ENCODE measurements around the gene SNX22. TPM values are rescaled to one million over a fixed set of nuclear protein-coding genes. Genes with fewer than 3 reads are reported as not detected.

The SNX22 gene
- total RNA-seq, 6 donors from 2014 or later, result 9.6 to 44.0 (median 24.8) TPM

DNA sequence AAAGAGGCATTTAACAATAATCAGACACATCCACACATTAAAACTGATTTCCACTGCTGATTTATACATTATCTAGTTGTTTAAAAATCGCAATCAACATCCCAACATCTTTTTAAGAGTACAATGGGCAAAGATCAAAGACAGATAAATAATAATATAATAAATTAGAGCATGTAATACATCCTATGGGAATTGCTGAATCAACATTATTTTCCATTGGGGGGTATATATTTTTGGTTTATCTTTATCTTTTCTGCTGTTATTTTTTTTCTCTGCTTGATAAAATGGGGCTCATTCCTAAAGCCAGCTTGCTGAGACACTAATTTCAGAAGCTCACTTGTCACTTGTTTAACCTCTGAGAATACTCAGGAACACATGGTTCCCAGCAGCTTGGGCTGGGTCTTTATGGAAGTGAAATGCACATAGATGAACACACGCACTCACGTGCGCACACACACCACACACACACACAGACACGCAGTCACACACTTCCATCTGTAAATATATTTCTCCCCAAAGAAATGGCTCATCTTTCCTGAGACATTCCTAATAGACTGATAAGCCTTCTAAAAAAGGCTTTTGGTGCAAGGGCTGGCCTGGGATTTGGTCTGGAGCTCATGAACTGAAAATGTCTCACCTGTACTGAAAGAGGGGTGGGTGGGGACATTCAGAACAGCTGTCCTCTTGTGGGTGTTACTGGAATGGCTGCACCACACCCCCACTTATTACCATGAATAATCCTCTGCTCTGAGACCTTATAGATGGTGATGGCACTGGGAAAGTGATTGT is 14.8 kb downstream of the SNX22 start:
- Histone ChIP-seq H3K4me3 (no peak overlapping the region), H3K36me3 (peaks cover 0 to 16% (median 6%) of the 10 kb centered on the region in 4 donors), H3K9me3 (no peaks in the 10 kb centered on the region), H3K27me3 (no peaks in the 10 kb centered on the region), H3K27ac (no peak overlapping the region), H3K4me1 (peaks cover 16 to 25% (median 23%) of the 10 kb centered on the region in 4 donors)
- DNase-seq (no peak), ATAC-seq (ENCODE audit: low FRiP score in 2 of 2) (no peak)
- TF ChIP-seq, protein P1, sequence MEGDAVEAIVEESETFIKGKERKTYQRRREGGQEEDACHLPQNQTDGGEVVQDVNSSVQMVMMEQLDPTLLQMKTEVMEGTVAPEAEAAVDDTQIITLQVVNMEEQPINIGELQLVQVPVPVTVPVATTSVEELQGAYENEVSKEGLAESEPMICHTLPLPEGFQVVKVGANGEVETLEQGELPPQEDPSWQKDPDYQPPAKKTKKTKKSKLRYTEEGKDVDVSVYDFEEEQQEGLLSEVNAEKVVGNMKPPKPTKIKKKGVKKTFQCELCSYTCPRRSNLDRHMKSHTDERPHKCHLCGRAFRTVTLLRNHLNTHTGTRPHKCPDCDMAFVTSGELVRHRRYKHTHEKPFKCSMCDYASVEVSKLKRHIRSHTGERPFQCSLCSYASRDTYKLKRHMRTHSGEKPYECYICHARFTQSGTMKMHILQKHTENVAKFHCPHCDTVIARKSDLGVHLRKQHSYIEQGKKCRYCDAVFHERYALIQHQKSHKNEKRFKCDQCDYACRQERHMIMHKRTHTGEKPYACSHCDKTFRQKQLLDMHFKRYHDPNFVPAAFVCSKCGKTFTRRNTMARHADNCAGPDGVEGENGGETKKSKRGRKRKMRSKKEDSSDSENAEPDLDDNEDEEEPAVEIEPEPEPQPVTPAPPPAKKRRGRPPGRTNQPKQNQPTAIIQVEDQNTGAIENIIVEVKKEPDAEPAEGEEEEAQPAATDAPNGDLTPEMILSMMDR (IDR thresholded peaks at IDR 0.05), result no peak
- TF ChIP-seq POLR2AphosphoS5 (IDR thresholded peaks at IDR 0.05), result no peak
- TF ChIP-seq POLR2A (IDR thresholded peaks at IDR 0.05), result no peak
- 91 to 94% methylated on average over 5 of the region's 5 CpGs for WGBS, 2 donors

DNA sequence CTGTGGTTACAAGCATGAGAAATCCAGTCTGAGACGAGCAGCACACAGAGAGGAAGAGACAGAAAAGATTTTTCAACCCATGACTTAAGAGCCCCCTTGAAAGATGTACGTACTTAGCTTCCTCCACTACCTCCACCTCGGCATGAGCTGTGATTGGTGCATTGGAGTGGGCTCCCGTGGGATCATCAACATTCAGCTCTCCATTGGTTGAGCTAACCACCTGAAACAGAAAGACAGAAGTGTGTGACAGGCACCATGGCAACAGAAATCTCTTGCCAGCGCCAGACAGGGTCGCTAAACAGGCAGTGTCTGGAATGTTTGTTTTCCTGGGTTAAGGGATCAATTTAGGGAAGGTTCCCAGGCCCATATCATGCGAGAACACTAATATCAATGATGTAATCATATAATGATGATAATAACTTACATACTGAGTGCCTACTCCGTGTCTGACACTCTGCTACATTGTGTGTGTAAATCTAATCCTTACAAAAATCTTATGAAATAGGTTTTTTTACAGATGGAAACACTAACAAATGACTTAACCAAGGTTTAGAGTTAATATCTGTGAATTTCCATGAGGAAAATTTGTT is 28.8 kb downstream of the SNX22 start:
- no peaks in the 10 kb centered on the region for H3K9me3 ChIP-seq
- ATAC-seq (ENCODE audit: low FRiP score in 2 of 2), result no peak
- H3K4me3 ChIP-seq, result no peak overlapping the region
- DNase-seq, result no peak
- H3K27ac ChIP-seq, result no peak overlapping the region
- peaks cover 0 to 65% (median 16%) of the 10 kb centered on the region in 4 donors for H3K36me3 ChIP-seq
- no peaks in the 10 kb centered on the region for H3K4me1 ChIP-seq
- no peaks in the 10 kb centered on the region for H3K27me3 ChIP-seq
- WGBS, 2 donors, result 78 to 82% methylated on average over 8 of the region's 8 CpGs
- TF ChIP-seq POLR2AphosphoS5 (IDR thresholded peaks at IDR 0.05), result no peak
- TF ChIP-seq, protein P1 (IDR thresholded peaks at IDR 0.05), result no peak
- no peak for TF ChIP-seq EP300 (IDR thresholded peaks at IDR 0.05)
- TF ChIP-seq POLR2A (IDR thresholded peaks at IDR 0.05), result no peak

DNA sequence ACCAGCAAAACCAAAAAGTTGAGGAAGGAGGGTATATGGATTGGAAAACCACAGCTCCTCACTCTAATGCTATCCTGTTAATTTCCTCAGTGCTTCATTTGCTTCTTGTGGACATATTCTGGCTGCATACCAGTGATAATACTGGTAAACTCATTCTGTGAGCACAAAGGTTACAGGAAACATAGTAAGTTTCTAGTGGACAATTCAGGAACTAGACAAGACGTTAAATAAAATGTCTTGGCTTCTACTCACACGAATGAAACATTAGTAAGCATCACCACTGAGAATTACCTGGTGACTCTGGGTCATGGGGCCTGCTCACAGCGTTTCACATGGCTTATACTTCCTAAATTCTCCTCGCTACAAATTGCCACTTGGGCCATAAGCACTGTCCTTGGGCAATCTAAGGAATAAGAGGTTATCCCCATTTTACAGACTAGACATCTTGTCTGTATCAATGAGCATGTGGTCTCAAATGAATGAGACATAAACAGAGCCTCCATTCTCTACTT is 31.4 kb downstream of the SNX22 start:
- no peak for TF ChIP-seq EP300 (IDR thresholded peaks at IDR 0.05)
- TF ChIP-seq, protein P1 (IDR thresholded peaks at IDR 0.05), result no peak
- TF ChIP-seq POLR2A (IDR thresholded peaks at IDR 0.05), result no peak
- TF ChIP-seq POLR2AphosphoS5 (IDR thresholded peaks at IDR 0.05), result no peak
- Histone ChIP-seq H3K4me1 (no peaks in the 10 kb centered on the region), H3K27me3 (no peaks in the 10 kb centered on the region), H3K36me3 (peaks cover 0 to 59% (median 8%) of the 10 kb centered on the region in 4 donors), H3K4me3 (no peak overlapping the region), H3K9me3 (no peaks in the 10 kb centered on the region), H3K27ac (no peak overlapping the region)
- WGBS, 2 donors, result 78 to 88% methylated on average over 4 of the region's 4 CpGs
- DNase-seq, result no peak
- no peak for ATAC-seq (ENCODE audit: low FRiP score in 2 of 2)

DNA sequence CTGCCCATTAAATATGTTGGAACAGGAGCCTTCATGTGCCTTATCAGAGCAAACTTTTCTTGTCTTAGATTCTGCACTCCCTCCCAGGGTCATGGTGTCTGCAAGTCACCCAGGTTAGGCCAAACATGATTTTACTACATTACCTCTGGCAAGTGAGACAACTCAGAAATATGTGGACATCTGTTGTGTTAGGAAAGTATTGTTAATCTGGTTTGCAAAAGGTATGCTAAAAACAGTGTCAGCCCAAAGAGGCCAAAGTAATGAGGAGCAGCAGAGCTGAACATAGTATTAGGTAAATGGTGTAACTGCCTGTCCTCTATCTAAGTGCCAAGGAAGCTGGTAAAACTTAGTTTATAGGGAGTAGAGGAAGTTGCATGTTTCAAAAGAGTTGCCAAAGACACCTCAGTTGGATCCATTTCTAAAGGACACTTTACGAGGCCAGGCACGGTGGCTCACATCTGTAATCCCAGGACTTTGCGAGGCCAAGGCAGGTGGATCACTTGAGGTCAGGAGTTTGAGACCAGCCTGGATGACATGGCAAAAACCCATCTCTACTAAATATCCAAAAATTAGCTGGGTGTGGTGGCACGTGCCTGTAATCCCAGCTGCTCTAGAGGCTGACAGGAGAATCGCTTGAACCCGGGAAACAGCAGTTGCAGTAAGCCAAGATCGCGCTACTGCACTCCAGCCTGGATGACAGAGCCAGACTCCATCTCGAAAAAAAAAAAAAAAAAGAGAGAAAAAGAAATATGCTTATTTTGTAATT is 33.8 kb downstream of the SNX22 start:
- no peaks in the 10 kb centered on the region for H3K27me3 ChIP-seq
- TF ChIP-seq POLR2AphosphoS5 (IDR thresholded peaks at IDR 0.05) (no peak), POLR2A (IDR thresholded peaks at IDR 0.05) (no peak), EP300 (IDR thresholded peaks at IDR 0.05) (no peak)
- no peaks in the 10 kb centered on the region for H3K9me3 ChIP-seq
- 87 to 92% methylated on average over 9 of the region's 9 CpGs for WGBS, 2 donors
- DNase-seq (no peak), ATAC-seq (ENCODE audit: low FRiP score in 2 of 2) (no peak)
- no peak overlapping the region for H3K4me3 ChIP-seq
- H3K27ac ChIP-seq, result no peak overlapping the region
- no peaks in the 10 kb centered on the region for H3K4me1 ChIP-seq
- H3K36me3 ChIP-seq, result peaks cover 0 to 46% (median 2%) of the 10 kb centered on the region in 4 donors

Data from upper lobe of left lung (tissue), 6 donors.